HEK293T (cell line): ENCODE measurements around the gene AIF1.

Experiments
- CTCF ChIA-PET: fragments of 350-600 bp; formaldehyde crosslinking; extraction: SDS; loops from one replicate; lab custom pipeline; 2021; ENCODE audit warnings: antibody characterized with exemption, inconsistent platforms; lab: Yijun Ruan, JAX
- POLR2A ChIA-PET: fragments of 350-600 bp; formaldehyde crosslinking; extraction: SDS; loops from one replicate; lab custom pipeline; 2020; ENCODE audit warnings: antibody characterized with exemption, inconsistent platforms; lab: Yijun Ruan, JAX
- DNase-seq: peaks from one replicate; pipeline ENCODE4 v3.0.0; 2012; ENCODE audit warnings: mixed read lengths; ENCODE audit errors: extremely low spot score
- ARNT ChIP-seq: fragments of 450-650 bp; IDR thresholded peaks from 2 replicates; pipeline ENCODE4 v1.6.1; 2017; ENCODE audit warnings: mild to moderate bottlenecking
- BHLHE40 ChIP-seq: fragments of 450-650 bp; IDR thresholded peaks from 2 replicates; pipeline ENCODE4 v1.6.1; 2016; ENCODE audit warnings: mild to moderate bottlenecking, moderate library complexity, borderline replicate concordance
- CTBP1 ChIP-seq: fragments of 450-650 bp; IDR thresholded peaks from 2 replicates; pipeline ENCODE4 v1.6.1; 2016; ENCODE audit warnings: borderline replicate concordance
- ELF4 ChIP-seq: fragments of 450-650 bp; IDR thresholded peaks from 2 replicates; pipeline ENCODE4 v1.6.1; 2017; ENCODE audit warnings: antibody characterized with exemption
- FOXA1 ChIP-seq: fragments of 450-650 bp; IDR thresholded peaks from 2 replicates; pipeline ENCODE4 v1.6.1; 2016; ENCODE audit warnings: mild to moderate bottlenecking
- FOXK2 ChIP-seq: fragments of 450-650 bp; IDR thresholded peaks from 2 replicates; pipeline ENCODE4 v1.6.1; 2016; ENCODE audit warnings: mild to moderate bottlenecking
- FOXM1 ChIP-seq: fragments of 450-650 bp; IDR thresholded peaks from 2 replicates; pipeline ENCODE4 v1.6.1; 2017; ENCODE audit warnings: mild to moderate bottlenecking, borderline replicate concordance
- HDGF ChIP-seq: fragments of 450-650 bp; IDR thresholded peaks from 2 replicates; pipeline ENCODE4 v1.6.1; 2017; ENCODE audit warnings: antibody characterized with exemption, borderline replicate concordance
- L3MBTL2 ChIP-seq: fragments of 450-650 bp; conservative IDR thresholded peaks from 2 replicates; pipeline ENCODE4 v1.6.1; 2016; ENCODE audit warnings: mild to moderate bottlenecking
- LEF1 ChIP-seq: fragments of 450-650 bp; IDR thresholded peaks from 2 replicates; pipeline ENCODE4 v1.6.1; 2017; ENCODE audit warnings: mild to moderate bottlenecking, borderline replicate concordance
- NFRKB ChIP-seq: fragments of 450-650 bp; IDR thresholded peaks from 2 replicates; pipeline ENCODE4 v1.6.1; 2016; ENCODE audit warnings: mild to moderate bottlenecking, moderate library complexity
- PKNOX1 ChIP-seq: fragments of 450-650 bp; IDR thresholded peaks from 2 replicates; pipeline ENCODE4 v1.6.1; 2016
- SP1 ChIP-seq: fragments of 450-650 bp; IDR thresholded peaks from 2 replicates; pipeline ENCODE4 v1.6.1; 2017
- SUZ12 ChIP-seq: fragments of 450-650 bp; IDR thresholded peaks from 2 replicates; pipeline ENCODE4 v1.6.1; 2016; ENCODE audit warnings: mild to moderate bottlenecking
- TARDBP ChIP-seq: fragments of 450-650 bp; IDR thresholded peaks from 2 replicates; pipeline ENCODE4 v1.6.1; 2016
- ZNF384 ChIP-seq: fragments of 450-650 bp; IDR thresholded peaks from 2 replicates; pipeline ENCODE4 v1.6.1; 2016

AIF1 gene

GRCh38 chr6:31609519-31610406, 5.3 kb upstream of the AIF1 start:
- POLR2A ChIA-PET, result interaction anchor here (0.7 to 2.1 kb wide), 5 partner anchors 29 to 68 kb away, joined by 3 to 9 read pairs (median 3); partner anchors contain the start of genes C6orf47, DDX39B and GPANK1
- TF ChIP-seq TARDBP (no peak), ZNF384 (no peak), HDGF (no peak), FOXM1 (no peak), SP1 (no peak), PKNOX1 (no peak), NFRKB (no peak), CTBP1 (no peak), ELF4 (no peak), LEF1 (no peak), FOXK2 (no peak), SUZ12 (no peak), BHLHE40 (no peak), ARNT (no peak), L3MBTL2 (no peak)
- no peak for DNase-seq
- CTCF ChIA-PET, result interaction anchor here (0.8 to 1.8 kb wide), 4 partner anchors 9 to 59 kb away, joined by 5 to 13 read pairs (median 8); no protein-coding TSS in a partner anchor

GRCh38 chr6:31610968-31611367, 4.1 kb upstream of the AIF1 start:
- ChIA-PET CTCF (interaction anchor here (0.7 to 1.8 kb wide), 3 partner anchors 13 to 898 kb away, joined by 3 to 5 read pairs (median 4); no protein-coding TSS in a partner anchor), POLR2A (interaction anchor here (2.1 kb wide), 1 partner anchor 70 kb away, joined by 9 read pairs; the partner anchor contains the start of gene DDX39B)
- TF ChIP-seq ZNF384 (no peak), SUZ12 (no peak), CTBP1 (no peak), FOXM1 (no peak), TARDBP (no peak), FOXA1 (no peak), PKNOX1 (no peak), ELF4 (no peak), L3MBTL2 (no peak)
- DNase-seq, result no peak

- TF ChIP-seq ARNT, result no peak
- no peak for TF ChIP-seq BHLHE40
- TF ChIP-seq FOXK2, result no peak
- TF ChIP-seq NFRKB, result no peak
- no peak for TF ChIP-seq SUZ12
- TF ChIP-seq FOXM1, result no peak
- no peak for TF ChIP-seq FOXA1
- no peak for TF ChIP-seq TARDBP
- TF ChIP-seq ELF4, result no peak
- DNase-seq, result no peak
- ChIA-PET POLR2A (interaction anchor here (2.0 kb wide), 1 partner anchor 51 kb away, joined by 6 read pairs; the partner anchor contains the start of gene GPANK1), CTCF (interaction anchor here (0.6 kb wide), 2 partner anchors 22 to 31 kb away, joined by 3 read pairs; no protein-coding TSS in a partner anchor)
These were observed 887 bp upstream of the AIF1 start for GRCh38 chr6:31614075-31614619.

GRCh38 chr6:31615748-31616147, 714 bp downstream of the AIF1 start:
- no peak for TF ChIP-seq CTBP1
- no peak for TF ChIP-seq L3MBTL2
- no peak for TF ChIP-seq TARDBP
- no peak for TF ChIP-seq ARNT
- CTCF ChIA-PET, result no interaction called here
- no peak for DNase-seq
- POLR2A ChIA-PET, result interaction anchor here (1.0 to 2.0 kb wide), 3 partner anchors 37 to 49 kb away, joined by 3 to 6 read pairs (median 3); partner anchors contain the start of genes BAG6 and GPANK1

GRCh38 chr6:31617010-31617409, 2.0 kb downstream of the AIF1 start:
- POLR2A ChIA-PET, result interaction anchor here (1.2 kb wide), 1 partner anchor 48 kb away, joined by 3 read pairs; the partner anchor contains the start of gene GPANK1
- CTCF ChIA-PET, result interaction anchor here (1.3 to 1.5 kb wide), 2 partner anchors 16 to 18 kb away, joined by 3 read pairs; no protein-coding TSS in a partner anchor
- TF ChIP-seq L3MBTL2, result no peak
- no peak for TF ChIP-seq SP1
- no peak for TF ChIP-seq TARDBP
- TF ChIP-seq CTBP1, result no peak
- no peak for TF ChIP-seq SUZ12
- no peak for TF ChIP-seq LEF1
- no peak for TF ChIP-seq FOXK2
- no peak for TF ChIP-seq BHLHE40
- TF ChIP-seq ZNF384, result no peak
- no peak for TF ChIP-seq PKNOX1
- TF ChIP-seq ELF4, result no peak
- no peak for TF ChIP-seq NFRKB
- no peak for TF ChIP-seq HDGF
- no peak for TF ChIP-seq FOXA1
- no peak for TF ChIP-seq ARNT
- TF ChIP-seq FOXM1, result no peak
- DNase-seq, result no peak
